Lung microvascular endothelial cell (primary cell): ENCODE results near the gene COL13A1. TPM values are rescaled to one million over a fixed set of nuclear protein-coding genes. Genes with fewer than 3 reads are reported as not detected.
A peak's percentile ranks its signal among the peaks of the same experiment; 100 is the strongest.

ENCODE experiments used
- DNase-seq, 2 donors: peaks; one replicate each; pipeline versions ENCODE4 v3.0.0 to v3.0.0-alpha.2; 2010; ENCODE audit warnings: low read depth in 2 of 2
- total RNA-seq: library from RNA; depleted of rRNA; stranded (reverse); fragments of >200 nt; gene quantifications from 2 replicates; pipeline ENCODE4 v1.2.1, GENCODE V29; 2014

The COL13A1 gene
- total RNA-seq: 1.2 and 7.4 TPM in 2 replicates

GRCh38 chr10:69801434-69802315 lies at the start of gene COL13A1:
Gene COL13A1, plus strand, starts transcription at chr10:69801906. Its CDS starts 518 bp downstream, at chr10:69802424.
- DNase-seq: peak; percentile 40 to 56

GRCh38 chr10:69752479-69752878 lies 49.2 kb upstream of the COL13A1 start:
- no peak for DNase-seq

- no peak for DNase-seq
Observed at GRCh38 chr10:69756279-69756678, 45.4 kb upstream of the COL13A1 start.

GRCh38 chr10:69757206-69757552 lies 44.5 kb upstream of the COL13A1 start:
- no peak for DNase-seq

- peak; percentile 67 to 68 for DNase-seq
Observed at GRCh38 chr10:69757553-69758309, 44.0 kb upstream of the COL13A1 start.

GRCh38 chr10:69758310-69758728 lies 43.4 kb upstream of the COL13A1 start:
- DNase-seq: no peak

- DNase-seq: no peak
Observed at GRCh38 chr10:69759641-69760040, 42.1 kb upstream of the COL13A1 start.

GRCh38 chr10:69760072-69760471 lies 41.6 kb upstream of the COL13A1 start:
- DNase-seq: no peak

- DNase-seq: no peak
Observed at GRCh38 chr10:69761320-69761719, 40.4 kb upstream of the COL13A1 start.

- no peak for DNase-seq
Observed at GRCh38 chr10:69766161-69766910, 35.4 kb upstream of the COL13A1 start.

- DNase-seq: peak in 1 of 2 donors; percentile 37
Observed at GRCh38 chr10:69767793-69768192, 33.9 kb upstream of the COL13A1 start.

- no peak for DNase-seq
Observed at GRCh38 chr10:69768386-69768785, 33.3 kb upstream of the COL13A1 start.

GRCh38 chr10:69769395-69769992 lies 32.2 kb upstream of the COL13A1 start:
- peak; percentile 37 to 66 for DNase-seq

GRCh38 chr10:69772933-69773704 lies 28.6 kb upstream of the COL13A1 start:
- no peak for DNase-seq

GRCh38 chr10:69774596-69774995 lies 27.1 kb upstream of the COL13A1 start:
- DNase-seq: no peak

- DNase-seq: no peak
Observed at GRCh38 chr10:69780077-69780476, 21.6 kb upstream of the COL13A1 start.

GRCh38 chr10:69781576-69781975 lies 20.1 kb upstream of the COL13A1 start:
- DNase-seq: no peak

GRCh38 chr10:69783515-69783914 lies 18.2 kb upstream of the COL13A1 start:
- DNase-seq: no peak

- peak; percentile 62 to 65 for DNase-seq
Observed at GRCh38 chr10:69786791-69787190, 14.9 kb upstream of the COL13A1 start.

- no peak for DNase-seq
Observed at GRCh38 chr10:69787681-69788080, 14.0 kb upstream of the COL13A1 start.

GRCh38 chr10:69789164-69789576 lies 12.5 kb upstream of the COL13A1 start:
- DNase-seq: peak in 1 of 2 donors; percentile 23
